GM12891 (cell line): ENCODE data around the gene PRDM16.

Experiments used
- PAX5 ChIP-seq: IDR thresholded peaks from 2 replicates; pipeline ENCODE4 v1.6.1; 2011; ENCODE audit warnings: low read length, moderate library complexity, mild to moderate bottlenecking; ENCODE audit not compliant: insufficient read depth, severe bottlenecking
- POLR2A ChIP-seq: IDR thresholded peaks from 2 replicates; pipeline ENCODE4 v1.6.1; 2011; ENCODE audit warnings: low read depth, low read length, control low read depth
- POLR2AphosphoS5 ChIP-seq: IDR thresholded peaks from 2 replicates; pipeline ENCODE4 v1.6.1; 2011; ENCODE audit warnings: low read depth, low read length, control low read depth
- POU2F2 ChIP-seq: IDR thresholded peaks from 2 replicates; pipeline ENCODE4 v1.6.1; 2011; ENCODE audit warnings: low read depth, mild to moderate bottlenecking, control low read depth, low read length, moderate library complexity
- SPI1 ChIP-seq: IDR thresholded peaks from 2 replicates; pipeline ENCODE4 v1.6.1; 2011; ENCODE audit warnings: low read depth, low read length, control low read depth
- TAF1 ChIP-seq: IDR thresholded peaks from 2 replicates; pipeline ENCODE4 v1.6.1; 2011; ENCODE audit warnings: low read depth, low read length, control low read depth

- TF ChIP-seq TAF1 (no peak), POLR2A (no peak), SPI1 (no peak), POLR2AphosphoS5 (no peak), PAX5 (no peak), POU2F2 (no peak)
Observed at GRCh38 chr1:3427711-3428704, 359.0 kb downstream of the PRDM16 start.
